Kidney epithelial cell (primary cell): Measurements from ENCODE around the gene PNLIP. TPM values are rescaled to one million over a fixed set of nuclear protein-coding genes. Genes with fewer than 3 reads are reported as not detected.
A peak's percentile ranks its signal among the peaks of the same experiment; 100 is the strongest.

Source experiments
- DNase-seq: peaks from one replicate; pipeline ENCODE4 v3.0.0-alpha.2; 2010; ENCODE audit warnings: low read depth
- H3K27me3 ChIP-seq: 2 replicates; pipeline ENCODE4 v1.6.0; 2011; ENCODE audit warnings: low read length; ENCODE audit not compliant: control insufficient read depth, insufficient read depth
- H3K36me3 ChIP-seq: 2 replicates; pipeline ENCODE4 v1.5.1; 2011; ENCODE audit warnings: low read length; ENCODE audit not compliant: control insufficient read depth, insufficient read depth
- H3K4me3 ChIP-seq: 2 replicates; pipeline ENCODE4 v1.5.1; 2011; ENCODE audit warnings: low read depth, mild to moderate bottlenecking, control low read depth, low read length
- total RNA-seq: library from RNA; depleted of rRNA; stranded (reverse); fragments of >200 nt; gene quantifications from 2 replicates; pipeline ENCODE4 v1.2.3, GENCODE V29; 2015
- TF ChIP-seq, protein P1 (sequence below): IDR thresholded peaks from 2 replicates; pipeline ENCODE4 v1.5.1; 2011; ENCODE audit warnings: mild to moderate bottlenecking, moderate library complexity, low read length, control low read depth, inconsistent platforms; ENCODE audit not compliant: insufficient read depth, poor library complexity, severe bottlenecking

Gene PNLIP
- total RNA-seq, 1 donor from 2014 or later = not detected

DNA sequence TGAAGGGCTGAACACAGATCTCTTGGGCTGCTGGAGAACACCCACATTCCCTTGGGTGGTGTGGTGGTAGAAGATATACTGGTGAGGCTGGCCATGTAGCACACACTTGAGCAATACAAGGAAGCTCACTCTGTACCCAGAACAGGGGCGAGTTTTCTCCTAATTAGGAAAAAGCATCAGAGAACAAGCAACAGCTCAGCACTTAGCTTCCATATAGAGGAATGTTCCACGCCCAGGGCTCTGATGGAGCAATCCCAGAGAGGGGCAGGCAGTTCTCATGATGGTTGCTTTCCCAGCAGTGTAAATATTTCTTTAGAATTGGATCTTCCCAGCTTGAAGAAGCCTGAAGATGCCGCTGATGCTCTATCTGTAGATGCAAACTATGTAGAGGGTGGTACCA is 21.0 kb upstream of the PNLIP start:
- H3K27me3 ChIP-seq = no peaks in the 10 kb centered on the region
- TF ChIP-seq, protein P1, sequence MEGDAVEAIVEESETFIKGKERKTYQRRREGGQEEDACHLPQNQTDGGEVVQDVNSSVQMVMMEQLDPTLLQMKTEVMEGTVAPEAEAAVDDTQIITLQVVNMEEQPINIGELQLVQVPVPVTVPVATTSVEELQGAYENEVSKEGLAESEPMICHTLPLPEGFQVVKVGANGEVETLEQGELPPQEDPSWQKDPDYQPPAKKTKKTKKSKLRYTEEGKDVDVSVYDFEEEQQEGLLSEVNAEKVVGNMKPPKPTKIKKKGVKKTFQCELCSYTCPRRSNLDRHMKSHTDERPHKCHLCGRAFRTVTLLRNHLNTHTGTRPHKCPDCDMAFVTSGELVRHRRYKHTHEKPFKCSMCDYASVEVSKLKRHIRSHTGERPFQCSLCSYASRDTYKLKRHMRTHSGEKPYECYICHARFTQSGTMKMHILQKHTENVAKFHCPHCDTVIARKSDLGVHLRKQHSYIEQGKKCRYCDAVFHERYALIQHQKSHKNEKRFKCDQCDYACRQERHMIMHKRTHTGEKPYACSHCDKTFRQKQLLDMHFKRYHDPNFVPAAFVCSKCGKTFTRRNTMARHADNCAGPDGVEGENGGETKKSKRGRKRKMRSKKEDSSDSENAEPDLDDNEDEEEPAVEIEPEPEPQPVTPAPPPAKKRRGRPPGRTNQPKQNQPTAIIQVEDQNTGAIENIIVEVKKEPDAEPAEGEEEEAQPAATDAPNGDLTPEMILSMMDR = no peak
- no peak overlapping the region for H3K4me3 ChIP-seq
- DNase-seq = no peak
- H3K36me3 ChIP-seq = no peaks in the 10 kb centered on the region

DNA sequence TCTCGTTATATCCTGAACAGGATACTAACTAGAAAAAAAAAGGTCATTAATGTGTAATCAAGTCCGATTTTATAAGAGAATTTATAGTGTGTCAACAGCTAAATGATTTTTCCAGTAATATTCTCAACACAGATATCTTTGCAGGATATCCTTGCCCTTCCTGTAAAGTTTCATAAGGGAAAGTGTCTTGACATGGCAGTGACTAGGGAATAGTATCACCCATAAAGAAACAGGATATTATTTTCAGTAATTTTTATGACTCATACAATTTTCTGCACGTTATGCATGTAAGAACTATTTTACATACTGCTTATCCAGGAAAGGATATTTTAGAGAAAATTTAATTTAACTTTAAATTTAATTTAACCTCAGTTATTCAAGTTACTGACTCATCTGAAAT is 19.5 kb upstream of the PNLIP start:
- TF ChIP-seq, protein P1 = no peak
- DNase-seq = no peak
- Histone ChIP-seq H3K36me3 (no peaks in the 10 kb centered on the region), H3K27me3 (no peaks in the 10 kb centered on the region), H3K4me3 (no peak overlapping the region)

DNA sequence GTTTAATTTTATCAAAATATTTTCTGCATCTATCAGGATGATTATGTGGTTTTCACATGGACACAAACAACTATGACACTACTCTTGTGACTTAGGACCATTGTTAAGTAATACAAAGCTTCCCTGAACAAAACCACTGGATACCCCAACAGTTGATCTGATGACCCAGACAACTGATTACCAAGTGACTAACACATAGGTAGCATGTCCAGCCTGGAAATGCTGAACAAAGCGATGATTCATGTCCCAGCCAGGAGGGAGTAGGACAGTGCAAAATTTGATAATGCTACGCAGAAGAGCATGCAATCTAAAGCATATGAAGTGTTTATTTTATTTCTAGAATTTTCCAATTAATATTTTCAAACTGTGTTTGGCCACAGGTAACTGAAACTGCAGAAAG is 8.9 kb upstream of the PNLIP start:
- Histone ChIP-seq H3K4me3 (no peak overlapping the region), H3K27me3 (no peaks in the 10 kb centered on the region), H3K36me3 (no peaks in the 10 kb centered on the region)
- TF ChIP-seq, protein P1 = no peak
- DNase-seq = peak; percentile 32

DNA sequence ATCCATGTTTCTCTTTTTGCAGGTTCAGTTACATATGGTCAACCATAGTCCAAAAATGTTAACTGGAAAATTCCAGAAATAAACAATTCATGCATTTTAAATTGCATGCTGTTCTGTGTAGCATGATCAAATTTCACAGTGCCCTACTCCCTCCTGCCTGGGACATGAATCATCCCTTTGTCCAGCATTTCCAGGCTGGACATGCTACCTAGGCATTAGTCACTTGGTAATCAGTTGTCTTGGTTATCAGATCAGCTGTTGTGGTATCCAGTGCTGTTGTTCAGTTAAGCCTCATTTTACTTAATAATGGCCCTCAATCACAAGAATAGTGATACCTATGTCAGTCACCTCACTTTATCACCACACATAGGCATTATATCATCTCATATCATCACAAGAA is 7.3 kb upstream of the PNLIP start:
- no peak overlapping the region for H3K4me3 ChIP-seq

DNA sequence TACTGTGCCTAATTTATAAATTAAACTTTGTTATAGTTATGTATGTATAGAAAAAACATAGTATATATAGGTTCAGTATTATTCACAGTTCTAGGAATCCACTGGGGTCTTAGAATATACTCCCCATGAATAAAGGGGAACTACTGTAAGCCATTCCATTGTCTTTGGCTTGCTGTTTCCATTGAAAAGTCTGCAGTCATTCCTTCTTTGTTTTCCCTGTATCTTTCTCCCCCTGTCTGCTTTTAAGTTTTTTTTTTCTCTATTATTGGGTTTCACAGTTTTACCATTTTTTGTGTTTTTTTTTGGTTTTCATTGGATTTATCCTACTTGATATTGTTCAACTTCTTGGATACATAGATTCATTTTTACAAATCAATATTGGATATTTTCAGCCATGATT is 6.7 kb upstream of the PNLIP start:
- no peak overlapping the region for H3K4me3 ChIP-seq
- H3K36me3 ChIP-seq = no peaks in the 10 kb centered on the region
- DNase-seq = no peak
- H3K27me3 ChIP-seq = no peaks in the 10 kb centered on the region
- TF ChIP-seq, protein P1 = no peak

More for the DNA sequence above, 7.3 kb upstream of the PNLIP start:
- peak; percentile 69 for DNase-seq
- H3K27me3 ChIP-seq = no peaks in the 10 kb centered on the region
- no peaks in the 10 kb centered on the region for H3K36me3 ChIP-seq
- TF ChIP-seq, protein P1 = no peak

DNA sequence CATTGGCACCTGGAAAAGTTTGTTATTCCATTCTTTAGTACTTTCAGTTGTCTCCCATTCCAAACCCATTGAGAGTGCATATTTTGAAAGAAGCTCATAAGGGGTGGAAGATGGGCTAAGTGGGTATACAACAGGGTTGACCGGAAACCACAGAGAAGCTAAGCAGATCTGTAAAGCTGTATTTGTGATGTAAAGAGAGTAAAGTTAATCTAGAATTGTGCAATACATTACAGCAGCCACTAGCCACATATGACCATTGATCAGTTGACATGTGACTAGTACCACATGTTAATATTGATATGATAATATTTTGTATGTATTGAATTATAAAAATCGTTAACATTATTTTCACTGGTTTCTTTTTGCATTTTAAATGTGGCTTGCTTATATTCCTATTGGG is 4.9 kb upstream of the PNLIP start:
- no peak for DNase-seq
- TF ChIP-seq, protein P1 = no peak
- no peaks in the 10 kb centered on the region for H3K27me3 ChIP-seq
- H3K36me3 ChIP-seq = no peaks in the 10 kb centered on the region
- no peak overlapping the region for H3K4me3 ChIP-seq
